ENCODE results near the gene HCAR2.
"Not testable (repeated sequence)": the region's sequence is repeated elsewhere in the genome, so short reads cannot be mapped to it uniquely, and the experiment has no call there.

The HCAR2 gene

GRCh38 chr12:122702890-122703611 lies at the start of gene HCAR2:
Gene HCAR2 (minus strand): TSS chr12:122703357. CDS start chr12:122703283, 74 bp downstream.
- DNase-seq (ENCODE audit: low read depth), result not testable (repeated sequence)

DNA sequence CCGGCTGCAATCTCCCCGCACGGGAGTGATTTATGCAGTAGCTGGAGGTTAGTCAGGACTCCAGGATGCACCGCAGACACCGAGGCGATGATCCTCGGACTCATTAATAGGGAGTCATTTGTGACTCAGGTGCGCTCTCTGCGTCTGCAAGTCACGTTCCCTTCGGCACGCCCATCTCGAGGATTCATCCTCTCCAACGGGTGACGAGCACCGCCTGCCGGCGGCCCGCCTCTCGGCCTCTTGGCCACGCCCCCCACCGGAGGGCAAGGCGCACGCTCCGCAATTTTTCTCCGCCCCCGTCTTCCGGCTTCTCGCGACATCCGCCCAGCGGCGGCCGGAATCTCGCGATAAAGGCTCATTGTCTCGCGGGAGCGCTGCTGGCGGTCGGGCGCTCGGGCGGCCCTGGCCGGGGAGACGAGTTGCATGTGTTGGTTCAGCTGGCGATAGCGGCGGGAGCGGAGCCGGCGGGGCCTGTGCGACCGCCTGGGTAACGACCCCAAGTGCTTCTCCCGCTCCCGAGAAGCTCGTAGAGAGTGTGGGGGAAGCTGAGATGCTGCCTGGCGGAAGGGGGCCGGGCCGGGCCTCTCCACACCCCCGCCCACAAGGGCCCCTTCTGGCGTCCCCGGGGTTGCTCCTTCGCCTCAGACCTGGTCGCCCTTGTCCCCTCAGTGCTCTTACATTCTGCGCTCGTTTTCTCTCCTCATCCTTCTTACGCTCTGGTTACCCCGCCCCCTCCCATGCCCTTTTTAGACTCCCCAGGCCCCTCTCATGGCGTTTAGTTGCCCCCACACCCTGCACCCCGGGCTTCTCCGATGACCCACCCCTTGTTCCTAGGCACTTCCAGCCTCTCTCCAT lies 49.5 kb upstream of the HCAR2 start, which contains the start of gene DENR:
Gene DENR, plus strand, starts transcription at position 361 of the 855 bp plus-strand sequence. CDS start 878 bp downstream, outside the sequence.
- peak; percentile 70 for DNase-seq (ENCODE audit: low read depth)

- DNase-seq (ENCODE audit: low read depth), result not testable (repeated sequence)
Measured at GRCh38 chr12:122750781-122751515, 47.8 kb upstream of the HCAR2 start.

DNA sequence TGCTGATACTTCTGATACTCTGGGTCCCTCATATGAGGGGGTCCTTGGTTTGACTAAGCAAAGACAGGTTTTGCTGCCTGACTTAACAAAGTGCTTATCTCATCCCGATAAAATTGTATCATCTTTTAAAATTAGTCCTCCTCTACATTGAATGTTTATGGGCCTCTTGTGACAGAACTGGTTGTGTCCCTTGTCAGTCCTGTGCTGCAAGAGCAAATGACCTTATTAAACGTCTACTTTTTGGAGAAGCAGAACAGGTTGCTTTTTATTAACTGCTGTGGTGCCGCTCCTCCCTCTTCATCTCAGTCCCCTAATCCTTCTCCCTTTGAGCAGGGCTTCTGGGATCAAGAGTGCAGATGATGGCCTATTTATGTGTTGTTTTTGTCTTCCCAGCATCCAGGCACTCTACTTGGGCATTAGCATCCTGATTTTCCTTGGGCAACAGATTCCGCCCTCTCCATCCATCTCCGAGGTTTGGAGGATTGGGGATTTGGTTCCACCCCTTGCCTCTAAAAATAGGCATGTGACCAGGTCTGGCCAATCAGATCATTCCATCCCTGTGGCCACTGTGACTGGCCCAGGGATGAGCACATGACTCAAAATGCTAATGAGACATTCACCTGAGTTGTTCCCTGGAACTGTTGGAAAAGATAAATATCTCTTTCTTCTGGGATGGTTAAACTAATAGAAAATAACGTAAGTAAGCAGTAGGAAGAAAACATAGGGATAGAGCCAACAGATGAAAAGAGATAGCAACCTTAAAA lies 46.6 kb upstream of the HCAR2 start:
- no peak for DNase-seq (ENCODE audit: low read depth)

GRCh38 chr12:122747224-122748135 lies 44.3 kb upstream of the HCAR2 start:
- DNase-seq (ENCODE audit: low read depth), result no peak

DNA sequence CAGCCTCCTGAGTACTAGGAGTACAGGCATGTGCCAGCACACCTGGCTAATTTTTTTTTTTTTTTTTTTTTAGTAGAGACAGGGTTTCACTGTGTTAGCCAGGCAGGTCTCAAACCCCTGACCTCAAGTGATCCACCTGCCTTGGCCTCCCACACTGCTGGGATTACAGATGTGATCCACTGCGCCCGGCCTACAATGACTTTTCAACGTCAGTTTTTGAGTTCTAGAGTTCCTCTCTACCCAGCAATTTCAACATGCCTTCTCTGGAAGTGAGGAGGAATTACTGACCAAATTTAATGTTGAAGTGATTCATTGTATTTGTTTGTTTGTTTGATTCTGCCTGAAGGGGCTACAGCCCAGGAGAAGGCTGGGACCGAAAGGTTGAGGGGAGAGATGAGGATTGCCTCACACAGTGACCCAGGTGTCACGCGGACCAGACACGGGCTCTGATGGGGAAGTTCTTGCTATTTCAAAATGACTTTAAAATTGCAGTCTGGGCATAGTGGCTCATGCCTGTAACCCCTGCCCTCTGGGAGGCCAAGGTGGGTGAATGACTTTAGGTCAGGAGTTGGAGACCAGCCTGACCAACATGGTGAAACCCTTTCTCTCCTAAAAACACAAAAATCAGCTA lies 40.9 kb upstream of the HCAR2 start:
- no peak for DNase-seq (ENCODE audit: low read depth)

DNA sequence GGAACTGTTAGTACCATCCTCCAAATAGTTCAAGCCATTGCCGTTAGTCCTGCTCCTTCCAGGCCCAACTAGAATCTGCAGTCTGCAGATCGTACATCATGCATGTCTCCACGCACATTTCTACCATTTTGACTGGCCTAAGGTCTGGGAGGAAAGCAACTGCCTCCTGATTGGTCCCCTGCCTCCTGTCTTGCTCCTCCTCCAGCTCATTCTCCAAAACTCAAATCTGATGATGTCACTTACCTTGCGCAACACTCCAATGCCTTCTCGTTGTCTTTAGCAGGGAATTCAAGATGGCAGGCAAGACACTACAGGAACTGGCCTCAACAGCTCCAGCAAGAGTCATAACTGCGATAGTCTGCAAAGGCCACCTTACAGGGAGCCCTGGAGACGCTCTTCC lies 37.2 kb upstream of the HCAR2 start:
- DNase-seq (ENCODE audit: low read depth), result no peak

- no peak for DNase-seq (ENCODE audit: low read depth)
Measured at GRCh38 chr12:122738571-122738970, 35.4 kb upstream of the HCAR2 start.

DNA sequence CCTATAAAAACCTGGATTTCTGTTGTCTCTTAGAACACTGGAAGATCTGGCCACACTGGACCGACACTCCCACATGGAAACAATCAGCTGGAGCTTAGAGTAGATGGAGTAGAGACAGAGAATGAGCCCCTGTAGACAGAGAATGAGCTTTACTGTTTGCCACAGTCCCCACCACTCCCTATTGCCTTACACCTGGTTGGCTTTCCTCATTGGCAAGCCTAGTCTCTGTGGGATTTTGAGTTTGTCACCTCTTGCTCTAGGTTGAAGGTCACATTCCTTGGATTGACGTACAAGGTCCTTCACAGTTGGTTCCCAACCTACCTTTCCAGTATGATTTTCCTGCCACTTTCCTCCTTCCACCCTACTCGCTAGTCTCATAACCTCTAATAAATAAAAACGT lies 29.5 kb upstream of the HCAR2 start:
- DNase-seq (ENCODE audit: low read depth), result no peak

GRCh38 chr12:122732170-122732569 lies 29.0 kb upstream of the HCAR2 start:
- DNase-seq (ENCODE audit: low read depth), result no peak

- no peak for DNase-seq (ENCODE audit: low read depth)
Measured at GRCh38 chr12:122730215-122731014, 27.3 kb upstream of the HCAR2 start, which contains the start of gene HCAR1. Gene HCAR1 (minus strand): TSS chr12:122730844. CDS start chr12:122730339, 505 bp downstream.

GRCh38 chr12:122729583-122730214 lies 26.5 kb upstream of the HCAR2 start:
- DNase-seq (ENCODE audit: low read depth), result no peak

DNA sequence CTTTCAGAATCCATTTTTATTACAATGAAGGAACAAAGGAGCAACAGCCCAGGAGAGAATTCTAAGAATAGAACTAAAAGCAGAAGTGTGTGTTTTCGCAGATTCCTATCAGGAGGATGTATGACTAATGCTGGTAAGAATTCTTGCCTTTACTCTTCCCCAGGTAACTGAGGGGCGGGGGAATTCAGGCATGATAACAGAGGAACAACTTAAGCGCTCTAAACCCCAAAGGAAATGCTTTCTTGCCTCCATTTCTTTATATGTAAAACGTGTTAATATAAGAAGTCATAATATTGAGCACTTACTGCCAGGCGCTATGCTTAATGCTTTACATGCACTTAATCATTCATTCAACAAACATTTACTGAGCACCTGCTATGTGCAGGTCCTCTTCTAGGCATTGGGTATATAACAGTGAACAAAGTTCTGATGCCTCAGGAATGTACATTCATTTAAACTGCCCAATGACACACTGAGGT lies 23.0 kb upstream of the HCAR2 start:
- DNase-seq (ENCODE audit: low read depth), result no peak

DNA sequence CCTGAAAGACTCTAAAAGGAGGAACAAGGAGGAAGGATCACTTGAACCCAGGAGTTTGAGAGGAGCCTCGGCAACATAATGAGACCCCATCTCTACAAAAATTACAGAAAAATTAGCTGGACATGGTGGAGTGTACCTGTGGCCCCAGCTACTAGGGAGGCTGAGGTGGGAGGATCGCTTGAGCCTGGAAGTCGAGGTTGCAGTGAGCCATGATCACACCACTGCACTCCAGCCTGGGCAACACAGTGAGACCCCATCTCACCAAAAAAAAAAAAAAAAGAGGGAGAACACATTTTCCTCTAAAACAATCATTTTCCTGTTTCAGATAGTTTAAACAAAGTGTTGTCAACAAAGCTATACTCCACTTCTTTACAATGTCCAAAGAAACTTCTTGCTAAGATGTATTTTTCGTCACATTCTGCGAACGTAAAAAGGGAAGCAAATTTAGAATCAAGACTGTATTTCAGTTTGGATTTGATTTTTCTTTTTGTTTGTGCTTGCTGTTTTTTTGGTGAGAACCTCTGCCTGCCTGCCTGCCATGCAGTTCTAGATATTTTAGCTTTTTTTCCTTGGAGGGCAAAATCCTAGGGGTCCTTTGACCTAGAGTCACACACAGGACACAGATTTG lies 22.4 kb upstream of the HCAR2 start:
- no peak for DNase-seq (ENCODE audit: low read depth)

DNA sequence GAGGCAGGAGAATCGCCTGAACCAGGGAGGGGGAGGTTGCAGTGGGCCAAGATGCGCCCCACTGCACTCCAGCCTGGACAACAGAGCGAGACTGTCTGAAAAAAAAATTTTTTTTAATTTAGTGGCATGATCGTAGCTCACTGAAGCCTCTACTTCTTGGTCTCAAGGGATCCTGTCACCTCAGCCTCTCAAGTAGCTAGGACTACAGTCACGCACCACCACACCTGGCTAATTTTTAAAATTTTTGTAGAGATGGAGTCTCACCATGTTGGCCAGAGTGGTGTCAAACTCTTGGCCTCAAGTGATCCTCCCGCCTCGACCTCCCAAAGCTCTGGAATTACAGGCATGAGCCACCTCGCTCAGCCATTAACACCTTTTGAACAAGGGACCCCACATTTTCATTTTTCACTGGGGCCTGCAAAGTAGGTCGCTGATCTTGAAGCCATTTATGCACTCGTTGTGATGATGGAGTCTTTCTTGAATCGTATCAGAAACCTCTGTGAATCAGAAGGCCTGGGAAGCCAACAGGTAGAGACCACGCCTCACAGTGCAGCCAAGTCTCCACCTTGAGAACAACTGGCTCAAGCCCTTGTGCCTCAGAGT lies 21.6 kb upstream of the HCAR2 start:
- DNase-seq (ENCODE audit: low read depth), result no peak

DNA sequence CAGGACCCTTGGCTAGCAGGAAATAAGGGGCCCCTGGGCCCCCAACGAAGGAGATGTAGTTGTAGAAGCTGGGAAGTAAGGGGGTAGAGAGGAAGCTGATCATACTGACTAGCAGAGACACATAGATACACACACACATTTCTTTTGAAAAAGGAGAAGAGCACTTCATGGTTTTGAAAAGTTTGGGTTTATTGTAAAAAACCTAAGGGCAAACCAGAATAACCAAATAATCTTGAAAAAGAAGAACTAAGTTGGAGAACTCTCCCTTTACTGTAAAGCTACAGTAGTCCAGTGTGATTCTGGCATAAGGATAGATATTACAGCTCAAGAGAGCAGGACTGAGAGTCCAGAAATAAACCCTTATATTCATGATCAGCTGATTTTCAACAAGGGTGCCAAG lies 19.2 kb upstream of the HCAR2 start:
- DNase-seq (ENCODE audit: low read depth), result no peak

DNA sequence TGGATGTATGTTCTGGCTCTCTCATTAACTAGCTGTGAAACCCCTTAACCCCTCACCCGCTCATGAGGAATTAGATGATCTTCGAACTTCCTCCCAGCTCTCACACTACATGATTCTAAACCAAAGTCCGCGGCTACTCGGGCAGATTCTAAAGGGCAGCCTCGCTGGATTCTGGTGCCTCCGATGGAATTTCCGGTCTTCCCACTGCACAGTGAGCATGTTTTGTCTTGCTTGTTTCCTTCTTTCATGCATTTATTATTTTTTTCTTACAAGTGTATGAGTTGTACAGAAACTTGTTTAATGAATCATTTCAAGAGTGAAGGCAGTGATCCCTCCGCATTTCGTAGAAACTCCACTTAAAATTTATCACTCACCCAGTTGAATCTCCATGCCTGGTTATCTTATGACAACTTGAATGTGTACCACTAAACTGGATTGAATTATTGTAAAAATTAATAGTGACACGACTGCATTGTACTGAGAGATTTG lies 17.9 kb upstream of the HCAR2 start:
- no peak for DNase-seq (ENCODE audit: low read depth)

Measured in GM04503 (cell line).